IMR-90 (cell line): ENCODE results near the gene MYL11. TPM values are rescaled to one million over a fixed set of nuclear protein-coding genes. Genes with fewer than 3 reads are reported as not detected.

Source experiments
- ATAC-seq: fragments of 200-7000 bp; cut with Tn5 transposase; 2 replicates; pipeline ENCODE4 v1.9.1; 2020; ENCODE audit warnings: low read depth, mild to moderate bottlenecking, moderate library complexity
- BruUV-seq: library from RNA; stranded (reverse); fragments of 400-500 nt; replicated peaks from 2 replicates; lab custom pipeline; 2021; lab: Mats Ljungman, UMichigan
- CTCF ChIA-PET: fragments of 300-600 bp; formaldehyde crosslinking; extraction: SDS; loops from one replicate; lab custom pipeline; 2021; ENCODE audit warnings: antibody characterized with exemption; lab: Yijun Ruan, JAX
- POLR2A ChIA-PET: fragments of 300-600 bp; sonication (Branson Sonifier 250); formaldehyde crosslinking; loops from one replicate; lab custom pipeline; 2022; ENCODE audit warnings: antibody characterized with exemption; ENCODE audit not compliant: unreplicated experiment; lab: Charles Lee
- DNase-seq: peaks from one replicate; pipeline ENCODE4 v3.0.0; 2013
- H2AFZ ChIP-seq: replicated peaks from 2 replicates; pipeline ENCODE3; 2013; ENCODE audit warnings: low read length, mild to moderate bottlenecking; ENCODE audit not compliant: poor library complexity
- H2AK5ac ChIP-seq: 2 replicates; pipeline ENCODE4 v1.6.1; 2013; ENCODE audit warnings: low read depth, low read length, inconsistent platforms
- H2AK9ac ChIP-seq: replicated peaks from 2 replicates; pipeline ENCODE3; 2013; ENCODE audit warnings: mild to moderate bottlenecking, low read depth, low read length, moderate library complexity; ENCODE audit not compliant: poor library complexity
- H2BK120ac ChIP-seq: 2 replicates; pipeline ENCODE4 v1.6.1; 2013; ENCODE audit warnings: low read depth, low read length, inconsistent platforms
- H2BK15ac ChIP-seq: 3 replicates; pipeline ENCODE4 v1.6.1; 2013; ENCODE audit warnings: low read depth, low read length, inconsistent platforms
- H2BK20ac ChIP-seq: 2 replicates; pipeline ENCODE4 v1.6.1; 2013; ENCODE audit warnings: low read depth, mild to moderate bottlenecking, inconsistent platforms, low read length, moderate library complexity
- H2BK5ac ChIP-seq: 2 replicates; pipeline ENCODE4 v1.6.1; 2013; ENCODE audit warnings: mild to moderate bottlenecking, low read depth, low read length, inconsistent platforms; ENCODE audit not compliant: poor library complexity, severe bottlenecking
- H3K14ac ChIP-seq: replicated peaks from 2 replicates; pipeline ENCODE4 v1.6.1; 2013; ENCODE audit warnings: low read depth, low read length, inconsistent platforms
- H3K18ac ChIP-seq: 2 replicates; pipeline ENCODE4 v1.6.1; 2013; ENCODE audit warnings: low read depth, low read length, control low read depth
- H3K23ac ChIP-seq: 2 replicates; pipeline ENCODE4 v1.6.1; 2013; ENCODE audit warnings: low read depth, low read length, inconsistent platforms
- H3K27ac ChIP-seq: 2 replicates; pipeline ENCODE4 v1.5.1; 2013; ENCODE audit warnings: mild to moderate bottlenecking, control low read depth, low read length; ENCODE audit not compliant: insufficient read depth
- H3K27me3 ChIP-seq: 2 replicates; pipeline ENCODE4 v1.6.1; 2013; ENCODE audit warnings: low read length; ENCODE audit not compliant: control insufficient read depth, insufficient read depth
- H3K36me3 ChIP-seq: 2 replicates; pipeline ENCODE4 v1.6.1; 2013; ENCODE audit warnings: low read length, mixed read lengths; ENCODE audit not compliant: control insufficient read depth, insufficient read depth
- H3K4ac ChIP-seq: 2 replicates; pipeline ENCODE4 v1.6.1; 2013; ENCODE audit warnings: low read depth, low read length, inconsistent platforms
- H3K4me1 ChIP-seq: 2 replicates; pipeline ENCODE4 v1.6.1; 2013; ENCODE audit warnings: low read length, mixed read lengths; ENCODE audit not compliant: control insufficient read depth, insufficient read depth
- H3K4me2 ChIP-seq: 2 replicates; pipeline ENCODE4 v1.6.1; 2013; ENCODE audit warnings: low read depth, mild to moderate bottlenecking, control low read depth, low read length, moderate library complexity
- H3K4me3 ChIP-seq: 2 replicates; pipeline ENCODE4 v1.5.1; 2013; ENCODE audit warnings: low read depth, mild to moderate bottlenecking, control low read depth, low read length, moderate library complexity; ENCODE audit not compliant: insufficient read depth
- H3K56ac ChIP-seq: 2 replicates; pipeline ENCODE4 v1.6.1; 2013; ENCODE audit warnings: low read length, inconsistent platforms; ENCODE audit not compliant: insufficient read depth; ENCODE audit errors: extremely low read depth
- H3K79me1 ChIP-seq, 2 experiments: 2 replicates each; pipeline ENCODE4 v1.6.1; 2013; ENCODE audit warnings: low read length in 2 of 2, inconsistent platforms in 1 of 2, low read depth in 1 of 2
- H3K9ac ChIP-seq: 2 replicates; pipeline ENCODE4 v1.6.1; 2013; ENCODE audit warnings: low read depth, low read length, control low read depth
- H3K9me1 ChIP-seq: 2 replicates; pipeline ENCODE4 v1.6.1; 2013; ENCODE audit warnings: low read length, inconsistent platforms; ENCODE audit not compliant: insufficient read depth
- H3K9me3 ChIP-seq: 2 replicates; pipeline ENCODE4 v1.6.1; 2013; ENCODE audit warnings: low read length; ENCODE audit not compliant: control insufficient read depth, insufficient read depth
- H4K20me1 ChIP-seq: 2 replicates; pipeline ENCODE4 v1.6.1; 2013; ENCODE audit warnings: low read length, inconsistent platforms; ENCODE audit not compliant: insufficient read depth
- H4K5ac ChIP-seq: 2 replicates; pipeline ENCODE4 v1.6.1; 2013; ENCODE audit warnings: mild to moderate bottlenecking, low read depth, low read length, control low read depth
- H4K8ac ChIP-seq, 2 experiments: 2 replicates each; pipeline ENCODE4 v1.6.1; 2013; ENCODE audit warnings: low read depth in 2 of 2, low read length in 2 of 2, control low read depth in 1 of 2, inconsistent platforms in 1 of 2
- H4K91ac ChIP-seq: 2 replicates; pipeline ENCODE4 v1.6.1; 2013; ENCODE audit warnings: low read depth, low read length, inconsistent platforms; ENCODE audit not compliant: insufficient read depth
- BHLHE40 ChIP-seq: fragments of 150-350 bp; IDR thresholded peaks from 2 replicates; pipeline ENCODE4 v1.6.1; 2016; ENCODE audit warnings: mild to moderate bottlenecking, low read depth, low read length
- CEBPB ChIP-seq: IDR thresholded peaks from 2 replicates; pipeline ENCODE4 v1.6.1; 2012; ENCODE audit warnings: low read depth, low read length, improper control_type of control experiment
- CHD1 ChIP-seq: IDR thresholded peaks from 2 replicates; pipeline ENCODE4 v1.6.1; 2012; ENCODE audit warnings: low read depth, low read length, improper control_type of control experiment
- CTCF ChIP-seq: conservative IDR thresholded peaks from 2 replicates; pipeline ENCODE4 v1.5.1; 2012; ENCODE audit warnings: mild to moderate bottlenecking, low read depth, low read length, improper control_type of control experiment
- FOS ChIP-seq: fragments of 150-350 bp; IDR thresholded peaks from 2 replicates; pipeline ENCODE4 v1.6.1; 2016; ENCODE audit warnings: low read depth, low read length
- MXI1 ChIP-seq: IDR thresholded peaks from 2 replicates; pipeline ENCODE4 v1.6.1; 2012; ENCODE audit warnings: low read depth, mild to moderate bottlenecking, low read length, moderate library complexity, borderline replicate concordance
- RCOR1 ChIP-seq: IDR thresholded peaks from 2 replicates; pipeline ENCODE4 v1.6.1; 2012; ENCODE audit warnings: mild to moderate bottlenecking, low read length, improper control_type of control experiment; ENCODE audit not compliant: insufficient replicate concordance
- RFX5 ChIP-seq: IDR thresholded peaks from 2 replicates; pipeline ENCODE4 v1.8.0; 2012; ENCODE audit warnings: low read depth, mild to moderate bottlenecking, low read length, moderate library complexity
- USF2 ChIP-seq: fragments of 150-350 bp; IDR thresholded peaks from 2 replicates; pipeline ENCODE4 v1.6.1; 2017; ENCODE audit warnings: mild to moderate bottlenecking, antibody characterized with exemption, low read length, low read depth
- WGBS, 2 experiments: methylation state at CpG; one replicate each; pipeline versions ENCODE4 v1.1.5 to v1.1.7; 2013; ENCODE audit warnings: missing lambda C conversion rate in 2 of 2; ENCODE audit not compliant: insufficient read length in 1 of 2; ENCODE audit errors: extremely low coverage in 2 of 2; 5-methylcytosine and 5-hydroxymethylcytosine counted together
- dilution Hi-C: fragments of 300-500 bp; cut with HindIII; formaldehyde crosslinking; loops from one replicate; pipeline ENCODE4 v1.14.3; 2018; ENCODE audit warnings: low sequenced_read_pairs; ENCODE audit not compliant: unreplicated experiment
- in situ Hi-C: fragments of 300-500 bp; cut with MboI; formaldehyde crosslinking; loops from 3 replicates; pipeline ENCODE4 v1.14.3; 2019; ENCODE audit warnings: low sequenced_read_pairs, inconsistent platforms, mixed read lengths
- intact Hi-C: fragments of 100-400 bp; cut with micrococcal nuclease; formaldehyde crosslinking; loops from 2 replicates; pipeline ENCODE4 v1.10.0; 2022
- polyA plus RNA-seq, 3 experiments: library from polyadenylated mRNA; depleted of rRNA; stranded (reverse); fragments of >200 nt; gene quantifications; 2 replicates each; pipeline ENCODE4 v1.2.3, GENCODE V29; 2012; ENCODE audit warnings: low replicate concordance in 1 of 3
- total RNA-seq: library from RNA; depleted of rRNA; stranded (reverse); fragments of >200 nt; gene quantifications from 2 replicates; pipeline ENCODE4 v1.2.3, GENCODE V29; 2012

Gene MYL11
- total and polyA plus RNA-seq, 2 of the 4 experiments (the other 2 are of a cell fraction): 1.1 TPM; not detected in 1

DNA sequence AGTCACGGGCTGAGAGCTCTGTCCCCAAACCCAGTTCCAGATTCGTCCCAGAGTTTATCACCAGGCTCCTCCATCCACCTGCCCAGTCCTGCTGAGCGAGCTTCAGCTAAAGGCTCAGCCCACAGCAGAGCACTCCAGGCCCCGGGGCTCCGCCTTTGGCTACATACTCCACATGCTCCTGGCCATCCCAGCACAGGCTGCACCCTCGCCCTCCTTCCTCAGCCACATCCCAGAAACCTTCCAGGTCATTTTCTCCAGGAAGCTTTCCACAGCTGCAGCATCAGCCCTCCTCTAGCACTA, 14.8 kb upstream of the MYL11 start:
- Histone ChIP-seq H4K91ac (no peak overlapping the region), H3K56ac (no peak overlapping the region), H3K9me3 (no peaks in the 10 kb centered on the region), H2BK15ac (no peak overlapping the region), H4K20me1 (peaks cover 9% of the 10 kb centered on the region), H2BK20ac (no peak overlapping the region), H2AK5ac (no peak overlapping the region), H3K18ac (no peak overlapping the region), H3K9ac (no peak overlapping the region), H2BK120ac (no peak overlapping the region), H3K14ac (no peak overlapping the region), H3K4me2 (no peak overlapping the region), H3K4me3 (no peak overlapping the region), H2AK9ac (no peak overlapping the region), H2AFZ (no peak overlapping the region), H3K4ac (no peak overlapping the region), H3K23ac (no peak overlapping the region), H3K79me1 (peaks cover 15 to 48% of the 10 kb centered on the region in 2 experiments), H4K5ac (no peak overlapping the region), H3K27me3 (no peaks in the 10 kb centered on the region), H2BK5ac (no peak overlapping the region), H3K27ac (no peak overlapping the region), H3K9me1 (peaks cover 7% of the 10 kb centered on the region; the same call in 1 of the 2 replicates), H4K8ac (no peak overlapping the region), H3K4me1 (peaks cover 5% of the 10 kb centered on the region; the same call in 1 of the 2 replicates), H3K36me3 (peaks cover 41% of the 10 kb centered on the region)
- TF ChIP-seq USF2: no peak
- no peak for TF ChIP-seq BHLHE40
- TF ChIP-seq RFX5: no peak
- TF ChIP-seq MXI1: no peak
- TF ChIP-seq CHD1: no peak
- TF ChIP-seq CTCF: no peak
- no peak for TF ChIP-seq RCOR1
- TF ChIP-seq CEBPB: no peak
- TF ChIP-seq FOS: no peak
- 97% methylated on average over 3 of the region's 6 CpGs; no CpG with 5 or more reads in 1 of the 2 experiments for WGBS, 2 experiments
- intact Hi-C loops: no loop called here
- in situ Hi-C loops: no loop called here
- ATAC-seq (no peak), DNase-seq (no peak)
- dilution Hi-C loops: no loop called here
- no TSS peak for BruUV-seq
- ChIA-PET CTCF (no interaction called here), POLR2A (no interaction called here)
